H9 (cell line): Measurements from ENCODE around the gene AKAP12. TPM values are rescaled to one million over a fixed set of nuclear protein-coding genes. Genes with fewer than 3 reads are reported as not detected.

Experiments
- DNase-seq: peaks from one replicate; pipeline ENCODE4 v3.0.0-alpha.2; 2017
- H2AFZ ChIP-seq: one replicate; pipeline ENCODE4 v1.6.1; 2013; ENCODE audit warnings: mild to moderate bottlenecking, low read length, control low read depth, moderate library complexity
- H2AK5ac ChIP-seq: 2 replicates; pipeline ENCODE4 v1.6.1; 2013; ENCODE audit warnings: low read length, control low read depth, mixed read lengths; ENCODE audit not compliant: insufficient read length
- H2BK120ac ChIP-seq: one replicate; pipeline ENCODE4 v1.6.1; 2013; ENCODE audit warnings: low read depth, mild to moderate bottlenecking, low read length, control low read depth, inconsistent platforms; ENCODE audit not compliant: poor library complexity, severe bottlenecking
- H2BK12ac ChIP-seq: 2 replicates; pipeline ENCODE4 v1.6.1; 2013; ENCODE audit warnings: low read length, control low read depth, mixed read lengths, low read depth; ENCODE audit not compliant: insufficient read length
- H2BK15ac ChIP-seq: 2 replicates; pipeline ENCODE4 v1.6.1; 2013; ENCODE audit warnings: low read depth, low read length, control low read depth
- H2BK20ac ChIP-seq: one replicate; pipeline ENCODE4 v1.6.1; 2013; ENCODE audit warnings: low read depth, mild to moderate bottlenecking, low read length, control low read depth, inconsistent platforms; ENCODE audit not compliant: poor library complexity, severe bottlenecking
- H2BK5ac ChIP-seq: 2 replicates; pipeline ENCODE4 v1.6.1; 2013; ENCODE audit warnings: low read length, control low read depth, mixed read lengths; ENCODE audit not compliant: insufficient read length
- H3K14ac ChIP-seq: 2 replicates; pipeline ENCODE4 v1.6.1; 2013; ENCODE audit warnings: low read length, control low read depth; ENCODE audit not compliant: insufficient read depth
- H3K18ac ChIP-seq: 2 replicates; pipeline ENCODE4 v1.6.1; 2013; ENCODE audit warnings: low read depth, mild to moderate bottlenecking, mixed read lengths, low read length, control low read depth; ENCODE audit not compliant: insufficient read length
- H3K23ac ChIP-seq: 2 replicates; pipeline ENCODE4 v1.6.1; 2013; ENCODE audit warnings: low read length, control low read depth, mixed read lengths, low read depth; ENCODE audit not compliant: insufficient read length
- H3K23me2 ChIP-seq: 2 replicates; pipeline ENCODE4 v1.6.1; 2013; ENCODE audit warnings: low read depth, mild to moderate bottlenecking, mixed read lengths, low read length, control low read depth; ENCODE audit not compliant: insufficient read length, poor library complexity, severe bottlenecking
- H3K27ac ChIP-seq: 2 replicates; pipeline ENCODE4 v1.5.1; 2013; ENCODE audit warnings: low read length, control low read depth, mixed read lengths, low read depth; ENCODE audit not compliant: insufficient read length
- H3K27me3 ChIP-seq: 2 replicates; pipeline ENCODE4 v1.6.1; 2013; ENCODE audit warnings: low read length, control low read depth, inconsistent platforms; ENCODE audit not compliant: insufficient read depth
- H3K4ac ChIP-seq: 2 replicates; pipeline ENCODE4 v1.6.1; 2013; ENCODE audit warnings: low read depth, mild to moderate bottlenecking, control low read depth, inconsistent platforms, low read length, moderate library complexity
- H3K4me1 ChIP-seq: 2 replicates; pipeline ENCODE4 v1.6.1; 2013; ENCODE audit warnings: low read length, control low read depth, inconsistent platforms; ENCODE audit not compliant: insufficient read depth
- H3K4me2 ChIP-seq: 2 replicates; pipeline ENCODE4 v1.6.1; 2013; ENCODE audit warnings: low read length, control low read depth, mixed read lengths; ENCODE audit not compliant: insufficient read length, insufficient read depth
- H3K56ac ChIP-seq: 2 replicates; pipeline ENCODE4 v1.6.1; 2013; ENCODE audit warnings: low read depth, mild to moderate bottlenecking, mixed read lengths, low read length, control low read depth; ENCODE audit not compliant: insufficient read length
- H3K79me1 ChIP-seq: 2 replicates; pipeline ENCODE4 v1.6.1; 2013; ENCODE audit warnings: low read depth, mild to moderate bottlenecking, moderate library complexity, low read length, control low read depth, inconsistent platforms; ENCODE audit not compliant: insufficient read depth, poor library complexity, severe bottlenecking
- H3K79me2 ChIP-seq: 2 replicates; pipeline ENCODE4 v1.6.1; 2013; ENCODE audit warnings: low read length, control low read depth, inconsistent platforms; ENCODE audit not compliant: insufficient read depth
- H3K9ac ChIP-seq: 2 replicates; pipeline ENCODE4 v1.6.1; 2013; ENCODE audit warnings: low read length, control low read depth, mixed read lengths; ENCODE audit not compliant: insufficient read length; ENCODE audit errors: extremely low read depth
- H3K9me3 ChIP-seq: one replicate; pipeline ENCODE4 v1.6.1; 2013; ENCODE audit warnings: low read depth, low read length, inconsistent platforms; ENCODE audit not compliant: control insufficient read depth
- H3T11ph ChIP-seq: one replicate; pipeline ENCODE4 v1.6.1; 2013; ENCODE audit warnings: mild to moderate bottlenecking, low read length, control low read depth, inconsistent platforms
- H4K20me1 ChIP-seq: one replicate; pipeline ENCODE4 v1.6.1; 2013; ENCODE audit not compliant: control insufficient read depth, insufficient read length, insufficient read depth
- H4K5ac ChIP-seq: 2 replicates; pipeline ENCODE4 v1.6.1; 2013; ENCODE audit warnings: low read depth, mild to moderate bottlenecking, mixed read lengths, low read length, control low read depth; ENCODE audit not compliant: insufficient read length
- H4K8ac ChIP-seq: replicated peaks from 2 replicates; pipeline ENCODE4 v1.6.1; 2013; ENCODE audit warnings: low read length, control low read depth, mixed read lengths, low read depth; ENCODE audit not compliant: insufficient read length
- H4K91ac ChIP-seq: 2 replicates; pipeline ENCODE4 v1.6.1; 2013; ENCODE audit warnings: low read depth, mild to moderate bottlenecking, moderate library complexity, mixed read lengths, low read length, control low read depth; ENCODE audit not compliant: insufficient read length
- H3K27ac Mint-ChIP-seq, 3 experiments: 2 replicates in 2 of 3; 3 replicates in 1 of 3; pipeline ENCODE4 v1.8.0; 2020 to 2021; ENCODE audit warnings: mixed read lengths in 3 of 3, mild to moderate bottlenecking in 1 of 3, moderate library complexity in 1 of 3
- H3K27me3 Mint-ChIP-seq: 2 replicates; pipeline ENCODE4 v1.8.0; 2021; ENCODE audit warnings: low read depth, mild to moderate bottlenecking, moderate library complexity, mixed read lengths
- H3K36me3 Mint-ChIP-seq, 3 experiments: 2 replicates in 2 of 3; 3 replicates in 1 of 3; pipeline ENCODE4 v1.8.0; 2020 to 2021; ENCODE audit warnings: low read depth in 3 of 3, mixed read lengths in 3 of 3; ENCODE audit not compliant: insufficient read depth in 1 of 3
- H3K4me1 Mint-ChIP-seq, 2 experiments: 2 replicates each; pipeline ENCODE4 v1.8.0; 2020; ENCODE audit warnings: mixed read lengths in 2 of 2
- H3K4me3 Mint-ChIP-seq, 2 experiments: 2 replicates in 1 of 2; 3 replicates in 1 of 2; pipeline ENCODE4 v1.8.0; 2020 to 2021; ENCODE audit warnings: mild to moderate bottlenecking in 2 of 2, mixed read lengths in 2 of 2, moderate library complexity in 1 of 2
- H3K9me3 Mint-ChIP-seq, 2 experiments: 2 replicates in 1 of 2; 3 replicates in 1 of 2; pipeline ENCODE4 v1.8.0; 2020; ENCODE audit warnings: mild to moderate bottlenecking in 2 of 2, mixed read lengths in 2 of 2, moderate library complexity in 1 of 2
- WGBS: extraction: QIAGEN DNeasy Blood & Tissue Kit; methylation state at CpG from one replicate; pipeline ENCODE4 v1.1.7; 2013; ENCODE audit warnings: missing lambda C conversion rate, low lambda C conversion rate, mixed read lengths; ENCODE audit not compliant: insufficient read length; ENCODE audit errors: extremely low coverage; 5-methylcytosine and 5-hydroxymethylcytosine counted together
- total RNA-seq: library from RNA; stranded (reverse); gene quantifications from 2 replicates; pipeline ENCODE4 v1.2.1, GENCODE V29; 2021
- TF ChIP-seq, protein P1 (sequence below): fragments of 200-600 bp; sonication (generic); conservative IDR thresholded peaks from 3 replicates; pipeline ENCODE4 v1.8.0; 2021; ENCODE audit warnings: antibody characterized with exemption, mild to moderate bottlenecking

AKAP12 gene
- total RNA-seq, 1 experiment from 2014 or later = 52.3 TPM

DNA sequence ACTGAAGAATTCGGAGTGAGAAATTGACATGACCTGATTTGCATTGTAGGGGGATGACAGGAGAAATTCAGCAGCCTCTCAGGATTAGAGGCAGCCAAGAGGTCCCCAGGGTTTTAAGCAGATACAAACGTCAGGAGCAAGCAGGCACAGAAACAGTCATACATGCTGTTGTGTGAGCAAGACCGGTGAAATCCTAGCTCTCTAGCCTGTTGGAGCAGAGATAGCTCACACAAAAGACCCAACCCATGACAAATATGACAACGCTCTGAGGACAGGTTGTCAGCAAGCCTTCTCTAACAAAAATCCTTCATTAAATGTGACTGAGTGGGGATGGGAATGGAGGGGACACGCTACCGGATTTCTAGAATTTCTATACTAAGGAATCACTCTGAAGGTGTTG, 23.0 kb upstream of the AKAP12 start:
- Histone ChIP-seq H3K27ac (no peak overlapping the region), H2BK15ac (no peak overlapping the region), H3K9me3 (no peaks in the 10 kb centered on the region), H2BK12ac (no peak overlapping the region), H3K23ac (no peak overlapping the region), H3K27me3 (no peaks in the 10 kb centered on the region), H4K8ac (no peak overlapping the region), H3K23me2 (no peaks in the 10 kb centered on the region), H2AFZ (no peak overlapping the region), H2AK5ac (no peak overlapping the region), H3T11ph (no peak overlapping the region), H4K5ac (no peak overlapping the region), H3K79me1 (no peaks in the 10 kb centered on the region), H2BK20ac (no peak overlapping the region), H3K4me1 (no peaks in the 10 kb centered on the region), H3K56ac (no peak overlapping the region), H2BK120ac (no peak overlapping the region), H3K14ac (no peak overlapping the region), H4K20me1 (no peaks in the 10 kb centered on the region), H2BK5ac (no peak overlapping the region), H3K9ac (no peak overlapping the region), H3K18ac (no peak overlapping the region), H3K79me2 (no peaks in the 10 kb centered on the region), H4K91ac (no peak overlapping the region), H3K4ac (no peak overlapping the region), H3K4me2 (no peak overlapping the region)
- no peak for DNase-seq
- Mint-ChIP-seq H3K27ac (no peak overlapping the region), H3K9me3 (peaks cover 10 to 17% of the 10 kb centered on the region in 2 experiments), H3K36me3 (peaks cover 0 to 6% (median 4%) of the 10 kb centered on the region in 3 experiments; a peak in 5 of 7 replicates), H3K27me3 (peaks cover 2% of the 10 kb centered on the region; the same call in 1 of the 2 replicates), H3K4me3 (no peak overlapping the region), H3K4me1 (peaks cover 5 to 9% of the 10 kb centered on the region in 2 experiments)
- TF ChIP-seq, protein P1, sequence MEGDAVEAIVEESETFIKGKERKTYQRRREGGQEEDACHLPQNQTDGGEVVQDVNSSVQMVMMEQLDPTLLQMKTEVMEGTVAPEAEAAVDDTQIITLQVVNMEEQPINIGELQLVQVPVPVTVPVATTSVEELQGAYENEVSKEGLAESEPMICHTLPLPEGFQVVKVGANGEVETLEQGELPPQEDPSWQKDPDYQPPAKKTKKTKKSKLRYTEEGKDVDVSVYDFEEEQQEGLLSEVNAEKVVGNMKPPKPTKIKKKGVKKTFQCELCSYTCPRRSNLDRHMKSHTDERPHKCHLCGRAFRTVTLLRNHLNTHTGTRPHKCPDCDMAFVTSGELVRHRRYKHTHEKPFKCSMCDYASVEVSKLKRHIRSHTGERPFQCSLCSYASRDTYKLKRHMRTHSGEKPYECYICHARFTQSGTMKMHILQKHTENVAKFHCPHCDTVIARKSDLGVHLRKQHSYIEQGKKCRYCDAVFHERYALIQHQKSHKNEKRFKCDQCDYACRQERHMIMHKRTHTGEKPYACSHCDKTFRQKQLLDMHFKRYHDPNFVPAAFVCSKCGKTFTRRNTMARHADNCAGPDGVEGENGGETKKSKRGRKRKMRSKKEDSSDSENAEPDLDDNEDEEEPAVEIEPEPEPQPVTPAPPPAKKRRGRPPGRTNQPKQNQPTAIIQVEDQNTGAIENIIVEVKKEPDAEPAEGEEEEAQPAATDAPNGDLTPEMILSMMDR = no peak
- WGBS = no CpG with 5 or more reads among the region's 6 CpGs
